Gastroesophageal sphincter (tissue), 4 donors: ENCODE results near the gene PRPF6. TPM values are rescaled to one million over a fixed set of nuclear protein-coding genes. Genes with fewer than 3 reads are reported as not detected.

Source experiments
- ATAC-seq: fragments of 150-250 bp; one replicate; pipeline ENCODE4 v1.9.1; 2016; ENCODE audit warnings: mild to moderate bottlenecking, moderate library complexity
- H3K27ac ChIP-seq, 4 donors: fragments of 200-600 bp; sonication (generic) in 3 of 4; 1 replicate in 3 of 4; 2 replicates in 1 of 4; pipeline ENCODE4 v1.5.1; 2016 to 2019
- H3K27me3 ChIP-seq: fragments of 200-600 bp; sonication (generic); one replicate; pipeline ENCODE4 v1.5.1; 2019
- H3K36me3 ChIP-seq, 2 donors: fragments of 200-600 bp; sonication (generic); one replicate each; pipeline ENCODE4 v1.5.1; 2019; ENCODE audit warnings: control low read depth in 1 of 2
- H3K4me1 ChIP-seq, 3 donors: fragments of 200-600 bp; sonication (generic); 1 replicate in 2 of 3; 2 replicates in 1 of 3; pipeline ENCODE4 v1.5.1; 2016 to 2019; ENCODE audit warnings: control low read depth in 2 of 3
- H3K4me3 ChIP-seq, 2 donors: fragments of 200-600 bp; sonication (generic); one replicate each; pipeline ENCODE4 v1.5.1; 2019; ENCODE audit warnings: mild to moderate bottlenecking in 1 of 2, moderate library complexity in 1 of 2
- H3K9me3 ChIP-seq, 3 donors: fragments of 200-600 bp; sonication (generic); one replicate each; pipeline ENCODE4 v1.5.1; 2017 to 2019; ENCODE audit warnings: control low read depth in 2 of 3
- CTCF ChIP-seq, 4 experiments: fragments of 200-600 bp in 2 of 4; fragments of 450-650 bp in 2 of 4; sonication (generic) in 1 of 4; IDR thresholded peaks; one replicate each; pipeline ENCODE4 v1.5.1; 2017 to 2019; ENCODE audit warnings: antibody characterized with exemption in 4 of 4, mild to moderate bottlenecking in 2 of 4, moderate library complexity in 2 of 4
- EP300 ChIP-seq: sonication (generic); formaldehyde crosslinking; IDR thresholded peaks from one replicate; pipeline ENCODE4 v1.6.1; 2017; ENCODE audit warnings: antibody characterized with exemption, mild to moderate bottlenecking
- POLR2A ChIP-seq, 2 donors: fragments of 450-650 bp; IDR thresholded peaks; one replicate each; pipeline ENCODE4 v1.6.1; 2017; ENCODE audit warnings: antibody characterized with exemption in 2 of 2, mild to moderate bottlenecking in 2 of 2, moderate library complexity in 1 of 2
- POLR2AphosphoS5 ChIP-seq: sonication (generic); formaldehyde crosslinking; IDR thresholded peaks from one replicate; pipeline ENCODE4 v1.6.1; 2017; ENCODE audit warnings: antibody characterized with exemption
- WGBS, 2 donors: methylation state at CpG; one replicate each; pipeline ENCODE4 v1.1.5; 2018; ENCODE audit warnings: low coverage in 1 of 2; 5-methylcytosine and 5-hydroxymethylcytosine counted together
- total RNA-seq, 4 donors: library from RNA; depleted of rRNA; stranded (reverse); fragments of >200 nt; gene quantifications; one replicate each; pipeline ENCODE4 v1.1.0, GENCODE V29; 2016

PRPF6 gene
- total RNA-seq, 4 donors from 2014 or later, result 53.7 to 73.0 (median 67.6) TPM

- Histone ChIP-seq H3K4me3 (no peak overlapping the region), H3K4me1 (peaks cover 0 to 23% (median 16%) of the 10 kb centered on the region in 3 donors), H3K27ac (no peak overlapping the region), H3K36me3 (peaks cover 0 to 54% of the 10 kb centered on the region in 2 donors), H3K27me3 (no peaks in the 10 kb centered on the region), H3K9me3 (no peaks in the 10 kb centered on the region)
- no CpG with 5 or more reads among the region's 8 CpGs for WGBS, 2 donors
- no peak for ATAC-seq
- TF ChIP-seq EP300 (no peak), POLR2AphosphoS5 (no peak), CTCF (IDR thresholded peaks at IDR 0.05) (no peak), POLR2A (IDR thresholded peaks at IDR 0.05) (no peak)
Observed at GRCh38 chr20:64074963-64075362, 94.0 kb downstream of the PRPF6 start.

- H3K4me1 ChIP-seq, result peaks cover 0 to 29% (median 16%) of the 10 kb centered on the region in 3 donors
- TF ChIP-seq EP300, result no peak
- no peak for TF ChIP-seq POLR2AphosphoS5
- TF ChIP-seq CTCF (IDR thresholded peaks at IDR 0.05), result no peak
- no peak for TF ChIP-seq POLR2A (IDR thresholded peaks at IDR 0.05)
- no peaks in the 10 kb centered on the region for H3K27me3 ChIP-seq
- H3K27ac ChIP-seq, result no peak overlapping the region
- H3K9me3 ChIP-seq, result no peaks in the 10 kb centered on the region
- H3K36me3 ChIP-seq, result peaks cover 0 to 48% of the 10 kb centered on the region in 2 donors
- 81 to 87% methylated on average over 3 to 7 of the region's 12 CpGs for WGBS, 2 donors
- no peak for ATAC-seq
- H3K4me3 ChIP-seq, result no peak overlapping the region
Observed at GRCh38 chr20:64075556-64075955, 94.6 kb downstream of the PRPF6 start.

DNA sequence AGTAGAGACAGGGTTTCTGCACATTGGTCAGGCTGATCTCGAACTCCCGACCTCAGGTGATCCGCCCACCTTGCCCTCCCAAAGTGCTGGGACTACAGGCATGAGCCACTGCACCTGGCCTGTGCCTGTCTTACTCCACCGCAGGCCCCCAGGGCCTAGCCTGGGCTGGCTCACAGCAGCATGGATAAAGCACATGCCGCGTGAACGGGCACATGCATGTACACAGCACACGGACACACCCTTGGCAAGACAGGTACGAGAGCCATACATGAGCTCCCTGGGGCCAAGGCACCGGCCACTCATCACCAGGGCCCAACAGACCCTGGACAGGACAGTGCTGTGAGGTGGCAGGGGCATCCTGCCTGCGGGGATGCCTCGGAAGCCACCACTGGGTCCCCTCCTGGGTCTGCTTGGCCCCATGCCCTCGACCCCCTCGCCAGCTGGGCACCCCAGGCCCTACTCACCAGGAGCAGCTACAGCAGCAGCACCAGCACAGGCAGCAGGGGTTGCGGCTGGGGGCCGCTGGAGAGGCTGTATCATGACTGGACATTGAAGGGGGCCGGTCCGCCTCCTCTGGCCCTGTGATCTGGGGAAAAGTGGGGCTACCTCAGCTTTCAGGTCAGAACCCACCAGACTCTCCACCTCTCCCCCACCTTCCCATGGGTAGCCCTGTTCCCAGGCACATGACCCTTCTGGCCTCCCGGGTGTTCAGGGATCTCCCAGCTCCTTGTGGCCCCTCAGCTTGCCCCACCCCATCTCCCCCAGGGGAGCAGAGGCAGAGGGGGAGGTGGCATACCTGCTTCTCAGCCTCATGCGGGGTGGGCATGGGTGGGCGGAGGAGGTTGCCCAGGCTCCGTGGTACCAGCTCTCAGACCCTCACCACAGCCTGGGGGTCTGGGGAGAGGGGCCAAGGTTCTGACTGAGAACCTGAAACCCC lies 95.4 kb downstream of the PRPF6 start:
- Histone ChIP-seq H3K36me3 (peaks cover 0 to 43% of the 10 kb centered on the region in 2 donors), H3K27ac (peak overlapping the region in 1 of 4 donors; percentile 21), H3K27me3 (no peaks in the 10 kb centered on the region), H3K4me1 (peaks cover 0 to 29% (median 16%) of the 10 kb centered on the region in 3 donors), H3K4me3 (peak overlapping the region in 1 of 2 donors; percentile 78), H3K9me3 (no peaks in the 10 kb centered on the region)
- ATAC-seq, result no peak
- TF ChIP-seq EP300, result no peak
- TF ChIP-seq CTCF (IDR thresholded peaks at IDR 0.05), result no peak
- no peak for TF ChIP-seq POLR2AphosphoS5
- no peak for TF ChIP-seq POLR2A (IDR thresholded peaks at IDR 0.05)
- 90 to 94% methylated on average over 2 to 6 of the region's 22 CpGs for WGBS, 2 donors

GRCh38 chr20:64077094-64077493 lies 96.2 kb downstream of the PRPF6 start:
- no peaks in the 10 kb centered on the region for H3K9me3 ChIP-seq
- no peak for ATAC-seq
- no peaks in the 10 kb centered on the region for H3K27me3 ChIP-seq
- WGBS, 2 donors, result 80% methylated on average over 1 of the region's 8 CpGs; no CpG with 5 or more reads in 1 of the 2 donors
- peak overlapping the region in 1 of 4 donors; percentile 21 for H3K27ac ChIP-seq
- H3K4me1 ChIP-seq, result peaks cover 0 to 29% (median 16%) of the 10 kb centered on the region in 3 donors
- TF ChIP-seq EP300 (no peak), POLR2AphosphoS5 (no peak), CTCF (IDR thresholded peaks at IDR 0.05) (no peak), POLR2A (IDR thresholded peaks at IDR 0.05) (no peak)
- H3K4me3 ChIP-seq, result peak overlapping the region in 1 of 2 donors; percentile 78
- peaks cover 0 to 35% of the 10 kb centered on the region in 2 donors for H3K36me3 ChIP-seq

DNA sequence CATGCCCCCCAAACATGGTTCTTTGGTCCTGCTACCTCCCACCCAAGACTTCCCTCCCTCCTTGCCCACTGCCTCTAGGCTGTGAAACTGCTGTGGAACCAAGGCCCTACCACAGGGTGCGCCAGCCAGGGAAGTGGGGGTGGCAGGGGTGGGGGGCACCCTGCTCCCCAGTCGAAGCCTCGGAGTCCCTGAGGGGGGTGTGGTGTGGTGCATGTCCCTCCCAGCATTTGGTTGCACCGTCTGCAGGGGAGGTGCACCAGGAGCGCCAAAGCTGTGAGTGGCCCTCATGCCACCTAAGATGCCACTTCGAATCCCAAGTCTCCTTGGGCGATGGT lies 96.6 kb downstream of the PRPF6 start:
- no peaks in the 10 kb centered on the region for H3K27me3 ChIP-seq
- peaks cover 0 to 33% (median 16%) of the 10 kb centered on the region in 3 donors for H3K4me1 ChIP-seq
- H3K27ac ChIP-seq, result peak overlapping the region in 1 of 4 donors; percentile 21
- no peaks in the 10 kb centered on the region for H3K9me3 ChIP-seq
- TF ChIP-seq POLR2A (IDR thresholded peaks at IDR 0.05) (no peak), CTCF (IDR thresholded peaks at IDR 0.05) (no peak), POLR2AphosphoS5 (no peak), EP300 (no peak)
- ATAC-seq, result no peak
- WGBS, 2 donors, result 80% methylated on average over 1 of the region's 7 CpGs; no CpG with 5 or more reads in 1 of the 2 donors
- H3K4me3 ChIP-seq, result peak overlapping the region in 1 of 2 donors; percentile 78
- H3K36me3 ChIP-seq, result peaks cover 0 to 31% of the 10 kb centered on the region in 2 donors
